Activated CD4-positive, alpha-beta T cell treated with anti-CD3 and anti-CD28 coated beads for 4 hours (primary cell): ENCODE data around the gene RND3.

Experiments
- DNase-seq, 2 donors: peaks; one replicate each; pipeline ENCODE4 v3.0.0-alpha.2; 2020

Gene RND3

GRCh38 chr2:150432312-150432625 is 55.2 kb downstream of the RND3 start:
- no peak for DNase-seq

- no peak for DNase-seq
Observed at GRCh38 chr2:150431561-150432311, 55.7 kb downstream of the RND3 start.

- no peak for DNase-seq
Observed at GRCh38 chr2:150429384-150429961, 58.0 kb downstream of the RND3 start.

- no peak for DNase-seq
Observed at GRCh38 chr2:150428641-150429040, 58.8 kb downstream of the RND3 start.

GRCh38 chr2:150427298-150427697 is 60.2 kb downstream of the RND3 start:
- DNase-seq, result no peak

GRCh38 chr2:150426724-150427123 is 60.7 kb downstream of the RND3 start:
- DNase-seq, result no peak

- no peak for DNase-seq
Observed at GRCh38 chr2:150426315-150426714, 61.2 kb downstream of the RND3 start.

GRCh38 chr2:150425121-150425955 is 62.1 kb downstream of the RND3 start:
- no peak for DNase-seq

- no peak for DNase-seq
Observed at GRCh38 chr2:150424406-150424805, 63.1 kb downstream of the RND3 start.

GRCh38 chr2:150421126-150421651 is 66.3 kb downstream of the RND3 start:
- no peak for DNase-seq

GRCh38 chr2:150418916-150419315 is 68.6 kb downstream of the RND3 start:
- no peak for DNase-seq
